Measurements from ENCODE around the gene GFRA1. TPM values are rescaled to one million over a fixed set of nuclear protein-coding genes. Genes with fewer than 3 reads are reported as not detected.

GFRA1 gene
- total RNA-seq, 1 experiment from 2014 or later: not detected

DNA sequence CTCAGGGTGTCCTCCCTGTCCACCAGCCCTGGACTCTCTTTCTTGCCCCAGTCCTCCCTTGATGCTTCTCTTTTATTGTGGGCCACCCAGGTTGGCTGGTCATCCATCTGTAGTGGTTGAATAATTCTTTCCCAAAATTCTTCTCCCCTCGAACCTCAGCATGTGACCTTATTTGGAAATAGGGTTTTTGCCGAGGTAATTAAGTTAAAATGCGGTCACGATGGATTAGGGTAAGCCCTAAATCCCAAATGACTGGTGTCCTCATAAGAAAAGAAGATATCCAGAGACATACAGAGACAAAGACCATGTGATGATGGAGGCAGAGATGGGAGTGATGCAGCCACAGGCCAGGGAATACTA is 74.3 kb downstream of the GFRA1 start:
- ChIA-PET POLR2A (ENCODE audit: low non-redundant PET) (no interaction called here), CTCF (no interaction called here)
- intact Hi-C loops (cut with micrococcal nuclease; ENCODE audit: unreplicated experiment): no loop called here

DNA sequence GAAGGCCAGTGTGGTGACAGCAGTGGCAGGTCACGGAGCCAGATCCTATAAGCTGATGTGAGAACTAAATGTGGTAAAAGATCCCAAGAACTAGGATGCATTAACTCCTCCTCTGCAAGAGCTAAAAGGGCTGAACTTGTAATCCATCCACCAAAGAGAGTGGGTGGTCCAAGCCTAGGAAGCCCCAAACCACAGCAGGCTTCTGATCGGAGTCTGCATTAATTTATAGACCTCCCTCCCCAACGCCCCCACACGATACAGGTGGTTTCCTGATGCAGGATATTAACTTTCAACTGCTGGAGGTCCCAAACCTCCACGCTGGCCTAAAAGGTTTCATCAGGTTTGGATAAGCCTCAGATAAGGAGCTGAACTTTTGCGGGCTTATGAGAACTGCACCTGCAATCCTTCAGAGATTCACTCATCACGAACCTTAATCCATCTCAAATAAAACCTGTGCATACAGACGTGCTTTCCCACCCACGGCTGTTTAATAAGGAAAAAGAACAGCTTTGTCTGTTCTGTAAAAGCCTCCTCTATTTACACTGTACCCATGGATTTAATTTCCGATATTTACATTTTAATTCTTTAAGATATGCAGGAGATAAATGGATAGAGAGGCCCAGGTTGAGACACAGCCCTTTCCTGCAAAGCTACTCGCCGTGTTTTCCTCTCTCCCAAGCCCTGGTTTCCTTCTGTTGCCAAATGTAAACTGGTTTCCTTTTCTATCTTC is 74.9 kb downstream of the GFRA1 start:
- DNase-seq (ENCODE audit: low spot score): no peak
- no TSS peak for BruUV-seq (replicated peaks)
- POLR2A ChIA-PET (ENCODE audit: low non-redundant PET): no interaction called here
- Histone ChIP-seq H3K27ac (ENCODE audit: low read depth, low read length, poor library complexity, severe bottlenecking) (no peak overlapping the region), H3K4me1 (ENCODE audit: insufficient read depth, low read length, poor library complexity, severe bottlenecking) (no peaks in the 10 kb centered on the region), H3K36me3 (ENCODE audit: insufficient read depth, low read length, poor library complexity, severe bottlenecking) (no peaks in the 10 kb centered on the region), H3K9me3 (ENCODE audit: low read depth, low read length, poor library complexity, severe bottlenecking) (no peaks in the 10 kb centered on the region), H3K27me3 (replicated peaks; ENCODE audit: insufficient read depth, low read depth, low read length, poor library complexity) (peaks cover 28% of the 10 kb centered on the region), H3K4me3 (ENCODE audit: low read depth, low read length, poor library complexity, severe bottlenecking) (no peak overlapping the region)
- CTCF ChIA-PET: no interaction called here
- intact Hi-C loops (cut with micrococcal nuclease; ENCODE audit: unreplicated experiment): no loop called here
- TF ChIP-seq, protein P1, sequence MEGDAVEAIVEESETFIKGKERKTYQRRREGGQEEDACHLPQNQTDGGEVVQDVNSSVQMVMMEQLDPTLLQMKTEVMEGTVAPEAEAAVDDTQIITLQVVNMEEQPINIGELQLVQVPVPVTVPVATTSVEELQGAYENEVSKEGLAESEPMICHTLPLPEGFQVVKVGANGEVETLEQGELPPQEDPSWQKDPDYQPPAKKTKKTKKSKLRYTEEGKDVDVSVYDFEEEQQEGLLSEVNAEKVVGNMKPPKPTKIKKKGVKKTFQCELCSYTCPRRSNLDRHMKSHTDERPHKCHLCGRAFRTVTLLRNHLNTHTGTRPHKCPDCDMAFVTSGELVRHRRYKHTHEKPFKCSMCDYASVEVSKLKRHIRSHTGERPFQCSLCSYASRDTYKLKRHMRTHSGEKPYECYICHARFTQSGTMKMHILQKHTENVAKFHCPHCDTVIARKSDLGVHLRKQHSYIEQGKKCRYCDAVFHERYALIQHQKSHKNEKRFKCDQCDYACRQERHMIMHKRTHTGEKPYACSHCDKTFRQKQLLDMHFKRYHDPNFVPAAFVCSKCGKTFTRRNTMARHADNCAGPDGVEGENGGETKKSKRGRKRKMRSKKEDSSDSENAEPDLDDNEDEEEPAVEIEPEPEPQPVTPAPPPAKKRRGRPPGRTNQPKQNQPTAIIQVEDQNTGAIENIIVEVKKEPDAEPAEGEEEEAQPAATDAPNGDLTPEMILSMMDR (conservative IDR thresholded peaks at IDR 0.05; ENCODE audit: low read depth, low read length): no peak
- no peak for TF ChIP-seq EZH2 (IDR thresholded peaks at IDR 0.05; ENCODE audit: borderline replicate concordance, low read depth, low read length, poor library complexity, severe bottlenecking)

More for the DNA sequence above, 74.3 kb downstream of the GFRA1 start:
- Histone ChIP-seq H3K27me3 (replicated peaks; ENCODE audit: insufficient read depth, low read depth, low read length, poor library complexity) (peaks cover 27% of the 10 kb centered on the region), H3K36me3 (ENCODE audit: insufficient read depth, low read length, poor library complexity, severe bottlenecking) (no peaks in the 10 kb centered on the region), H3K4me1 (ENCODE audit: insufficient read depth, low read length, poor library complexity, severe bottlenecking) (no peaks in the 10 kb centered on the region), H3K4me3 (ENCODE audit: low read depth, low read length, poor library complexity, severe bottlenecking) (no peak overlapping the region), H3K9me3 (ENCODE audit: low read depth, low read length, poor library complexity, severe bottlenecking) (no peaks in the 10 kb centered on the region), H3K27ac (ENCODE audit: low read depth, low read length, poor library complexity, severe bottlenecking) (no peak overlapping the region)
- BruUV-seq (replicated peaks): no TSS peak
- TF ChIP-seq EZH2 (IDR thresholded peaks at IDR 0.05; ENCODE audit: borderline replicate concordance, low read depth, low read length, poor library complexity, severe bottlenecking): no peak
- TF ChIP-seq, protein P1 (conservative IDR thresholded peaks at IDR 0.05; ENCODE audit: low read depth, low read length): no peak
- DNase-seq (ENCODE audit: low spot score): no peak

DNA sequence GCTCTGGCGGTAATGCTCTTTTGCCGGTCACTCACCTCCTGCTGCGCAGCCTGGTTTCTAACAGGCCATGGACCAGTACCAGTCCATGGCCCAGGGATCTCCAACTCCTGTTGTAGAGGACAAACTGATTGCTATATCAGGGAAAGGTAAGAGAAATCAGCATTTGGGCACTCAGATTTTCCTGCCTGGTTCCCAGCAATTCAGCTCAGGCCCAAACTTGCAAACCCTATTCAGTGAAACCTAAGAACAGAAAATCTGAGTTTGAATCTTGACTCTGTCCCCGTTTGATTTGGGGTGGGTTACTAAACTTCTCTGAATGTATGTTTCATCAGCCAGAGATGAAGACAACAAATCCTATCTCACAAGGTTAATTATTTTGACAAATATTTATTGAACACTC is 77.4 kb downstream of the GFRA1 start:
- BruUV-seq (replicated peaks): no TSS peak
- POLR2A ChIA-PET (ENCODE audit: low non-redundant PET): no interaction called here

More for the DNA sequence above, 77.4 kb downstream of the GFRA1 start:
- H3K9me3 ChIP-seq (ENCODE audit: low read depth, low read length, poor library complexity, severe bottlenecking): no peaks in the 10 kb centered on the region
- DNase-seq (ENCODE audit: low spot score): no peak
- H3K4me3 ChIP-seq (ENCODE audit: low read depth, low read length, poor library complexity, severe bottlenecking): no peak overlapping the region
- H3K4me1 ChIP-seq (ENCODE audit: insufficient read depth, low read length, poor library complexity, severe bottlenecking): no peaks in the 10 kb centered on the region
- no peak overlapping the region for H3K27ac ChIP-seq (ENCODE audit: low read depth, low read length, poor library complexity, severe bottlenecking)
- peaks cover 24% of the 10 kb centered on the region for H3K27me3 ChIP-seq (replicated peaks; ENCODE audit: insufficient read depth, low read depth, low read length, poor library complexity)
- TF ChIP-seq, protein P1 (conservative IDR thresholded peaks at IDR 0.05; ENCODE audit: low read depth, low read length): no peak
- TF ChIP-seq EZH2 (IDR thresholded peaks at IDR 0.05; ENCODE audit: borderline replicate concordance, low read depth, low read length, poor library complexity, severe bottlenecking): no peak
- intact Hi-C loops (cut with micrococcal nuclease; ENCODE audit: unreplicated experiment): no loop called here
- no peaks in the 10 kb centered on the region for H3K36me3 ChIP-seq (ENCODE audit: insufficient read depth, low read length, poor library complexity, severe bottlenecking)
- CTCF ChIA-PET: no interaction called here

All from A673 (cell line).